GM19240 (cell line): Measurements from ENCODE around the gene CCZ1B.
A peak's percentile ranks its signal among the peaks of the same experiment; 100 is the strongest.
"Not testable (repeated sequence)": the region's sequence is repeated elsewhere in the genome, so short reads cannot be mapped to it uniquely, and the experiment has no call there.

Source experiments
- DNase-seq: peaks from one replicate; pipeline ENCODE4 v3.0.0; 2011; ENCODE audit warnings: low spot score; ENCODE audit not compliant: insufficient read length

Gene CCZ1B

DNA sequence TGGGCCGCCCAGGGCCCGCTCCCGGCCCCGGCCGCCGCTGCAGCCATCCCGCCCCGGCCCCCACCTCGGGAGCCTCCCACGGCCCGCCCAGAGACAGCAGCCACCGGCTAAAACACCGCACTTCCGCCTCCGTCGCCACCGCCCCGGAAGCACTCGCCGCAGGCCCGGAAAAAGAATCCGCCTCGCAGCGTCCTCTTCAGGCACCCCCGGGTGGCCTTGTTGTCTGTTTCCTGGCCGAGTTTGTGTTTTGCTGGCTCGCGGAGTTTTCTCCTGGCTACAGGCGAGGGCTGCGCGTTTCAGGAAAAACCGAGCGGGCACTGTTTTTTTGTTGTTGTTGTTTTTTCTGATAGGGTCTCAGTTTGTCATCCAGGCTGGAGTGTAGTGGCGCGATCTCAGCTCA, at the start of gene CCZ1B:
TSS of gene CCZ1B (minus strand) at position 125 of the 400 bp plus-strand sequence. CDS start at position 47, 78 bp downstream.
- not testable (repeated sequence) for DNase-seq

DNA sequence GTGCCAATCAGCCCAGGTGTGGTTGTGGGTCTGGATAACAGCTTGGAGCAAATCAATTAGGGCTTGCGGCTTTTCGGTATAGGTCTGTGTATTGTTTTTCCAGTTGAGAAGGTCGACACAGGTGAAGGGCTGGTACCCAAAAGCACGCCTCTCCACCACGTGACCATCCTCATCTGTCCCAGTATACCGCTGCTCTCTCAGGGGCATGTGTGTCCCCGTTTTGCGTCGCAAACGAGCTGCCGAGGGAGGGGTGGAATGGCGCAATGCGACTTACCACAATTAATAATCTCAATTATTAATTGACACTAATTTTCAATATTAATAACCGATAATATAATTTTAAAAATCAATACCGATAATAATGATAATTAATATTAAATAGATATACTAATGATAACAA, 48.9 kb upstream of the CCZ1B start:
- DNase-seq: not testable (repeated sequence)

DNA sequence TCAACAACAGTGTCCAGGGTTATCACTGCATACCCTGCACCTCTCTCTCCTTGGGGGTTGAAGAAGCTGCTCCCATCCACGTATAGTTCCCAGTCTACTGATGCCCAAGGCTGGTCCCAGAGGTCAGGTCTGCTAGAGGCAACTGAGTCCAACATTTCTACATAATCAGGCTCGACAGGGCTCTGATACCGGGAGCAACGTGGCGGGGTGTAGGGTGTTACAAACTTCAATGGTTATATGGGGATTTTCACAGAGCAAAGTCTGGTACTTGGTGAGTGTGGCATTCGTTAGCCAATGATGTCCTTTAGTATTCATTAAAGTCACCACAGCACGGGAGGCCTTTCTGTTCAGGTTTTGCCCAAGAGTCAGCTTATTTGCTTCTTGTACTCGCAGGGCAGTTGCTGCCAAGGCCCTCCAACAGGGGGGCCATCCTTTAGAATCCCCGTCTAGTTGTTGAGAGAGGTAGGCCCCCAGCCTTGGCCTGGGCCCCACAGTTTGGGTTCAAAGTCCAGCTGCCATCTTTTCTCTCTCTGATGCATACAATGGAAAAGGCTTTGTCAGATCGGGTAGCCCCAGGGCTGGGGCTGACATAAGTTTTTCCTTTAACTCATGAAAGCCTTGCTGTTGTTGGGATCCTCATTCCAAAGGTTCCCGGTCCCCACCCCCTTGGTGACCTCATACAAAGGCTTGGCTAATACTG, 46.3 kb upstream of the CCZ1B start:
- not testable (repeated sequence) for DNase-seq

DNA sequence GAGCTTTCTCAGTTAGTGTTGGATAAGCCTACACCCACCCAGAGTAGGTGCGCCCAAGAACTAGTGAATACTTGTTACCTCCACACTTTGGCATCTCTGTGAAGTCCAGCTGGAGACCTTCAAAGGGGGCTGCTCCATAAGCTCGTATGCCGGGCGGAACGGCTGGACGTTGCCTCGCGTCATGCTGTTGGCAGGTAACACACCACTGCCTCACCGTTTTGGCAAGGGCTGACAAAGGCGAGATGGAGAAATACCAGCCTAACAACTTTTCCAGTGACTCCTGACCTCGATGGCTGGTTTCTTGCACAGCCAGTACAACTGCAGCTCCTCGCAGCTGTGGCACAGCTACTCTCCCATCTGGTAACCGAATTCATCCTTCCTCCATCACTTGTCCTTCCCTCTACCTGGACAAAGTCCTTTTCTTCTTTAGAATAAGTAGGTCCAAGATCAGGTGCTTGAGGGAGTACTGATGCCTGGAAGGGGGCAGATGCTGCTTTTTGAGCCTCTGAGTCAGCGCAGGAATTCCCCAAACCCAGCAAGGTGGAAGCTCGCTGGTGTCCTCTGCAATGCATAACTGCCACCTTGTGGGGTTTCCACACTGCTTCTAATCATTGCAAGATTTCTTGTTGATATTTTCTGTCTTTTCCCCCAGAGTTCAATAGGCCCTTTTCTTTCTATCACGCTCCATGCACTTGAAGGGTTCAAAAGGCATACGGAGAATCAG, 45.5 kb upstream of the CCZ1B start:
- DNase-seq: not testable (repeated sequence)

DNA sequence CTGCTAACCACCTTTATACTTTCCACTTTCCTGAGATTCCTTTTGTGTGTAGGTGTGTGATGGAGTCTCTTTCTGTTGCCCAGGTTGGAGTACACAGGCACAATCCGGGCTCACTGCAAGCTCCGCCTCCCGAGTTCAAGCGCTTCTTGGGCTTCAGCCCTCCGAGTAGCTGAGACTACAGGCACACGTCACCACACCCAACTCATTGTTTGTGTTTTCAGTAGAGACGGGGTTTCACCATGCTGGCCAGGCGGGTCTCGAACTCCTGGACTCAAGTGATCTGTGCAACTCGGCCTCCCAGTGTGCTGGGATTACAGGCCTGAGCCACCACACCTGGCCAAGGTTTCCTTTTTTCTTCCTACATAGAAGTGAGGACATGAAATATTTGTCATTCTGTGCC, 38.7 kb upstream of the CCZ1B start:
- DNase-seq: not testable (repeated sequence)

DNA sequence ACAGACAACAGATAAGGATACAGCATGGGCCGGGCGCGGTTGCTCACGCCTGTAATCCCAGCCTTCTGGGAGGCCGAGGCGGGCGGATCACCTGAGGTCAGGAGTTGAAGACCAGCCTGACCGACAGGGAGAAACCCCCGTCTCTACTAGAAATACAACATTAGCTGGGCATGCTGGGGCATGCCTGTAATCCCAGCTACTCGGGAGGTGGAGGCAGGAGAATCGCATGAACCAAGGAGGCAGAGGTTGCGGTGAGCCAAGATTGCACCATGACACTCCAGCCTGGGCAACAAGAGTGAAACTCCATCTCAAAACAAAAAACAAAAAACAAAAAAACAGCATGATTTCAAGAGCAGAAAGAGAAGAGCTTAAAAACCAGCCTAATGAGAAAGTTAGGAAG, 38.1 kb upstream of the CCZ1B start:
- DNase-seq: not testable (repeated sequence)

DNA sequence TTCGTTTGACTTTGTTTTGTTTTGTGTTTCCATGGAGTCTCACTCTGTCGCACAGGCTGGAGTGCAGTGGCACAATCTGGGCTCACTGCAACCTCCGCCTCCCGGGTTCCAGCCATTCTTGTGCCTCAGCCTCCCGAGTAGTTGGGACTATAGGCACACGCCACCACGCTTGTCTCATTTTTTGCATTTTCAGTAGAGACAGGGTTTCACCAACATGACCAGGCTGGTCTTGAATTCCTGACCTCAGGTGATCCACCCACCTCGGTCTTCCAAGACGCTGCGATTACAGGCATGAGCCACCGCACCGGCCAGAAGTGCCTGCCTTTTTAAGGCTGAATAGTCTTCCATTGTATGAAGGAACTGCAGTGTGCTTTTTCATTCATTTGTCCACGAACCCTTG, 36.8 kb upstream of the CCZ1B start:
- DNase-seq: not testable (repeated sequence)

DNA sequence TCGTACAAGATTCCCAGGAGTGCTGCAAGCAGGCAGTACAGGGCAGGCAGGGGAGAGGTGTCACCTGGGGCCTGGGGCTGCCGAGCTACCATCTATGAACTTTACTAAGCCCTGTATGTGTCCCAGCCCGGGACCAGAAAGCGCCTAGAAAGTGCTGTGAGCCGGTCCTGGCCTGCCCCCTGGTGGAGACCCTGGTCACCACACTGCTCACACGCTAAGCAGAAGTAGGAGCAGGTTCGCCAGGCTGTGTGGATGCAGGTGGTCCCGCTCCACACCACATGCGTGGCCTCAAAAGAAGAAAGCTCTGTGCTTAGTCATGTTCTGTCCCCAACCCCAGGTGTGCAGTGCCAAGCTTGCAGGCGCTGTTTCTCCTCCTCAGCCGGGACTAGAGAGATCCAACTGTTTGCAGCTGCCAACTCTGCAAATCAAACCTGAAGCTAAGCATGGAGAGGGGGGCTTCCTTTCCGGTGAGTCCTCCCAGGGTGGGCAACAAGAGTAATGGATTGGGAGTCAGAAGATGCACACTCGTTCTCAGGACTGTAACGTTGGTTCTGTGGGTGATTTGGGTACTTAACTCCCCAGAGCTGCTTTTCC, 31.7 kb upstream of the CCZ1B start:
- DNase-seq: peak; percentile 23

DNA sequence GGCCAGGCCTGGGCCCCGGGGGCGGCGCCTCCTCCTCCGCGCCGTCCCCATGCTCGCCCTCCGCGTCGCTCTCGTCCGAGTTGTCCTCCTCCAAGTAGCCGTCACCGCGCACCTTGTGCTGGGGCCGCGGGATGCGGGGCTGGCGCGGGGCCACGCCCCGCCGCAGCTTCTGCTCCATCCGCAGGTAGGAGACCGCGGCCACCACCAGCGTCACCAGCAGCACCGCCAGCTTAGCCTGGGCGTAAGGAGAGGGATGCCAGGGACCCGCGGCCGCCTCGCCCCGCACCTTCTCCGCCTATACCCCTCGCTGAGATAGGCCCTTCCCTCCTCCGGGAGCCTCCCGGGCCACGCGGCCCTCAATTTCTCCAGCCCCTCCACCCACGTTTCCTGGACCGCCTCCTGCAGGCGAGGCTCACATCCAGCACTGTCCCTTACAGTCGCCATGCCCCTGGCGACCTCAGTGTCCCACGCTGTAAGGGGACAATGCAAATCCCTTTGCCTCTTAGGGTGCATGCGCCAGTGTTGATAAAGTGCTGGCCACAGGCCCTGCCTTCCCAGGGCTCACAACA, 29.6 kb upstream of the CCZ1B start:
- DNase-seq: not testable (repeated sequence)

DNA sequence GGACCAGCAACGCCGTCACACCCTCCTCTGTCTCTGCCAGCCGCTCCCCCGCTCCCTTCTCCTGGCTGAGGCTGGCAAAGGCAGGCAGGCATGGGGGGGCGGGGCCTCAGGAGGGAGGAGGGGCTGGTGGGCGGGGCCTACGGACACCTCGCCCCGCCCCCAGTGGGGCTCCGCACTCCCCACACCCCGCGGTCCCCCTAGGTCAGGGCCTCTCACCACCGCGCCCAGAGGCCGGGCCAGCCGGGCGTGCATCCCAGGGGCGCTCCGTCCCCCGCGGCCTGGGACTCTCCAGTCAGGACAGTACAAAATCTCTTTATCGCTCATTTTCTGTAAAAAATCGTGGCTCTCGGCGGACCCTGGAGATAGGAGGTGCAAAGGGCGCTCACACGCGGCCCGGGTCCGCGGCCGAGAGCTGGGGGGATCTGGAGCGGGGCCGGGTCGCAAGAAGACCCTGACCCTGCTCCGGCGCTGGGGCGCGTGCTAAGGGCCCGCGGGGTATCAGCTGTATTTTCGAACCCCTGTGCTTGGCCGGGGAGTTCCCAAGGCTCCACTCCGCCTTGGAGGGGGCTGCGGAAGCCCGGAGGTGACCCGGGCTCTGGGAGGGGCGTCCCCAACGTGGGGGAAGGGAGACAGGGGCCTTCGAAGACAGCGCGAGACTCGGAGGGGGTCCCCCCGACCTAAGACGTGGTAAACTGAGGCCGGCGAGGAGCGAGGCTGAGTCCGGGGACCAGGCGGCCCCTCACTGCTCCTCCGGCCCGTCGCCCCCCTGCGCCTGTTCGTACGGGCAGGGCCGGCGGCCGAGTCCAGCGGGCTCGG, 28.9 kb upstream of the CCZ1B start:
- DNase-seq: not testable (repeated sequence)

DNA sequence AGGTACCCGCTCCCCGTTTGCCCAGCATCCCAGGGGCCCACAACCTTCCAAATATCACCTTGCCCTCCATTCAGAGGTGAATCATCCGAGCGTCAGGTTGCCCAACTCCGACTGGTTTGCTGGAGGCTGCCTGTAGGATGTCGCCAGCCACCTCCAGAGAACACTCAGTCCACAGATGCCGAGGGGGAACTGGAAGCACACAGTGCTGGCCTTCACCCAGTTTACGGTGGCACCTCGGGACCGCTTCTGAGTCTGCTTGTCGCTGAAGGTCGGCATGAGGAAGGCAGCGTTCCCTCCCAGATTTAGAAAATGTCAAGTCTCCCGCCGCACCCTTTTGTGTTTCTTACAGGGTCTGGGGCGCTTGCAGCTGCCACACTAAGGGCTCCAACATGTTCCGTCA, 27.6 kb upstream of the CCZ1B start:
- DNase-seq: not testable (repeated sequence)

DNA sequence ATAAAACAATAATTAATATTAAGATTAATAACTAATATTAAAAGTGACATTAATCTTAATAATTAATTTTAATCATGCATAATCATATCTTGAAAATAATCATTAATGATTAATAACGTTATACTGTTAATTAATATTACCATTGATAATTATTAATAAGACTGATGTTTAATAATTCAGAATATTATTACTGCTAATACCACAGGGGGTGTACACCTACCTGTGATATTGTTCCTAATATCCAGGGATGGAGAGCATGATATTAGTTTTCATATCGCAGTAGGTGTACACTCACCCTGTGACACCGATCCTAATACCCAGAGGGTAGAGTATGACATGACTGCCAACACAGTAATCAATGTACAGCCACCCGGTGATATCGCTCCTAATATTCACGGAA, 23.1 kb upstream of the CCZ1B start:
- DNase-seq: not testable (repeated sequence)

DNA sequence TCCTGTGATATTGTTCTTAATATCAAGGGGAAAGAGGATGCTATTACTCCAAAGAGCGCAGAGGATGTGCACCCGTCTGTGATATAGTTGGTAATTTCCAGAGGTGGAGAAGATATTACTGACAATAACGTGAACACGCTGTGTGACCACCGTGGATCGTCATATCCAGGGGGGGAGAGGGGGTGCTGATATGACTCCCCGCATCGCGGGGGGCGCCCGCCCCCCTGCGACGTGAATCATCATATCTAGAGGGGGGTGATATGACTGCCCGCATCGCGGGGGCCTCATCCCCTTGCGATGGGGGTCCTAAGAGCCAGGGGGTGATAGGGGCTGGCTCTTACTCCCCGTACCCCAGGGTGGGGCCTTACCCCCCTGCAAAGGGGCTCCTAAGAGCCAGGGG, 21.7 kb upstream of the CCZ1B start:
- not testable (repeated sequence) for DNase-seq

DNA sequence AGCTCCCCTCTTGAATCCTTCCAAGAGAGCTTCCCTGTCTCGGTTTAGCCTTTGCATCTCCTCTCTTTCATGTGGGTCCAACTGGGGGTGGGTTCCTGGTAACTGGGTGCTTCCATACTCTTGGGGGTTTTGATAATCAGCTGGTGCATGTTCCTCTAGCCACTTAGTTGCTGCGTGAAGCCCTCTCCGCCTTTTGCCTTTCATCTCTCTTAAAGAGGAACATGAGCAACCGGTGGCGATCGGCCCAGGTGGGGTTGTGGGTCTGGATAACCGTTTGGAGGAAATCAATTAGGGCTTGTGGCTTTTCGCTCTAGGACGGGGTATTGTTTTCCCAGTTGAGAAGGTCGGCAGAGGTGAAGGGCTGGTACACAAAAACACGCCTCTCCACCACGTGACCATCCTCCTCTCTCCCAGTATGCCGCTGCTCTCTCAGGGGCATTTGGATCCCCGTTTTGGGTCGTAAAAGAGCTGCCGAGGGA, 19.9 kb upstream of the CCZ1B start:
- DNase-seq: not testable (repeated sequence)

DNA sequence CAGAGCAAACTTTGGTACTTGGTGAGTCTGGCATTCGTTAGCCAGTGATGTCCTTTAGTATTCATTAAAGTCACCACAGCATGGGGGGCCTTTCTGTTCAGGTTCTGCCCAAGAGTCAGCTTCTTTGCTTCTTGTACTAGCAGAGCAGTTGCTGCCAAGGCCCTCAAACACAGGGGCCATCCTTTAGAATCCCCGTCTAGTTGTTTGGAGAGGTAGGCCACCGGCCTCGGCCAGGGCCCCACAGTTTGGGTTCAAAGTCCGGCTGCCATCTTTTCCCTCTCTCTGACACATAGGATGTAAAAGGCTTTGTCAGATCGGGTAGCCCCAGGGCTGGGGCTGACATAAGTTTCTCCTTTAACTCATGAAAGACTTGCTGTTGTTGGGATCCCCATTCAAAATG, 17.6 kb upstream of the CCZ1B start:
- not testable (repeated sequence) for DNase-seq

DNA sequence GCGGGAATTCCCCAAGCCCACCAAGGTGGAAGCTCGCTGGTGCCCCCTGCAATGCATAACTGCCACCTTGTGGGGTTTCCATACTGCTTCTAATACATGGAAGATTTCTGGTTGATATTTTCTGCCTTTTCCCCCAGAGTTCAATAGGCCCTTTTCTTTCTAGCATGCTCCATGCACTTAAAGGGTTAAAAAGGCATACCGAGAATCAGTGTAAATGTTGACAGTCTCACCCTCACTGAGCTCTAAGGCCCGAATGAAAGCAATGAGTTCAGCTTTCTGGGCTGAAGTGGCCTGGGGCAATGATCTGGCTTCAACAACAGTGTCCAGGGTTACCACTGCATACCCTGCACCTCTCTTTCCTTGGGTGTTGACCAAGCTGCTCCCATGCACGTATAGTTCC, 17.0 kb upstream of the CCZ1B start:
- DNase-seq: not testable (repeated sequence)

DNA sequence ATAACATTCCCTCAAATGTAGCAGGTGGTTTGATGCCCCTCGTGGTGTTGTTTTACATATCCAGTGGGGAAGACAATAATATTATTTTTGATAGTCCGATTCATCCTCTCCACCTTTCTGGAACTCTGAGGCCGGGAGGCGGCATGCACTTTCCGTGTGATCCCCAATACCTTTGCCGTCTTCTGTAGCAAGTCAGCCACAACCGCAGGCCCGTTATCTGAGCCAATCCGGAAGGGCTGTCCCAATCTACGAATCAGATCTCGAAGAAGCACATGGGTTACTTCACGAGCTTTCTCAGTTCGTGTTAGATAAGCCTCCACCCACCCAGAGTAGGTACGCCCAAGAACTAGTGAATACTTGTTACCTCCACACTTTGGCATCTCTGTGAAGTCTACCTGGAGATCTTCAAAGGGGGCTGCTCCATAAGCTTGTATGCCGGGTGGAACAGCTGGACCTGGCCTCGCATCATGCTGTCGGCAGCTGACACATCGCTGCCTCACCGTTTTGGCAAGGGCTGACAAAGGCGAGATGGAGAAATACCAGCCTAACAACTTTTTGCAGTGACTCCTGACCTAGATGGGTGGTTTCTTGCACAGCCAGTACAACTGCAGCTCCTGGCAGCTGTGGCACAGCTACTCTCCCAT, 16.3 kb upstream of the CCZ1B start:
- not testable (repeated sequence) for DNase-seq

DNA sequence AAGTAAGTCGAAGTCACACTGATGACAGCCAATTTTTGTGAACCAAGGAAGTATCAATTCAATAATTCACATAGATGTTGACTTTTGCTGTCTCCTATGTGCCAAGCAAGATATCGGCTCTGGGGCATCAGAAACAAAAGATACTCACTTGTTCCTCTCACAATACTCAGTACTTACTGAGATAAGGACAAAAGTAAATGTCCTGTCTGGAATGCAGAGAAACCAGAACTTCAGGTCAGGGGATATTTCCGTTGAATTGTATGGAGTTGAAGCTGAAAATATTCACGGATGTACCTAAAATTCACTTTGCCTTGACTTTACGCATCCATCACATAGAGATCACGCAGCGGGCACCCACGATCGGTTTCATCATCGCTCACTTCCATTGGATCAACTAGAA, 11.0 kb upstream of the CCZ1B start:
- DNase-seq: not testable (repeated sequence)

DNA sequence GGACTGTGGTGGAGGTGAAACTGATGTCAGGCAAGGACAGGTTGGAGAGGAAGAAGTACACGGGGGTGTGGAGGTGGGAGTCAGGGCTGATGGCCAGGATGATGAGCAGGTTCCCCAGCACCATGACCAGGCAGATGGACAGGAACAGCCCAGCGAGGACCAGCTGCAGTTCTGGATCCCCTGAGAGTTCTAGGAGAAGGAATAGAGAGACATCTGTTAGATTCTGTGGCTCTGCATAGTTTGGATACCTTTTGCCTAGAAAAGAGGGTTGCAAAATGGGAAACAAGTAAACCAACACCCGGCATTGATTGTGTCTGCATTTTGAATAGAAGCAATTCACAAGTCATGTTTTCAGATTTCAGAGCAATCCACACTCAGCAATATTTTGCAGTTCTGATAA, 9.4 kb upstream of the CCZ1B start:
- DNase-seq: not testable (repeated sequence)

DNA sequence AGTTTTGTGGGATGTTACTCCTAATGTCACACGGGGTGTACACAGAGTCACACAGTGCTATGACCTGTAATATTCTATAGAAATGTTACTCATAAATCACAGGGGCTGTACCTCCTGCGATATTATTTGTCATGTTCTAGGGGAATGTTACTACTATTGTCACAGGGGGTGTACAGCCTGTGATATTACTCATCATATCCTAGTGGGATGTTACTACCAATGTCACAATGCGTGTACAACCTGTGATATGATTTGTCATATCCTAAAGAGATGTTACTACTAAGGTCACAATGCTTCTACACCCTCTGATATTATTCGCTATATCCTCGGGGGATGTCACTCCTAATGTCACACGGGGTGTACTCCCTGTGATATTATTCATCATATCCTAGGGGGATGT, 7.6 kb upstream of the CCZ1B start:
- DNase-seq: no peak
